T-cell (primary cell): ENCODE results near the gene ADGRD1. TPM values are rescaled to one million over a fixed set of nuclear protein-coding genes. Genes with fewer than 3 reads are reported as not detected.

Source experiments
- ATAC-seq, 4 experiments: fragments of 200-7000 bp in 3 of 4; fragments of 150-1000 bp in 1 of 4; cut with Tn5 transposase; replicated peaks in 1 of 4; 1 replicate in 3 of 4; 2 replicates in 1 of 4; pipeline ENCODE4 v1.10.0; 2021; ENCODE audit warnings: moderate library complexity in 3 of 4, mild to moderate bottlenecking in 2 of 4, moderate number of reproducible peaks in 1 of 4
- CTCF ChIA-PET, 2 donors: fragments of 300-600 bp; sonication (Branson Sonifier 250); formaldehyde crosslinking; loops; one replicate each; lab custom pipeline; 2022; ENCODE audit warnings: antibody characterized with exemption in 2 of 2; lab: Charles Lee
- POLR2A ChIA-PET, 2 donors: fragments of 300-600 bp; sonication (Branson Sonifier 250); formaldehyde crosslinking; loops; one replicate each; lab custom pipeline; 2022; ENCODE audit warnings: antibody characterized with exemption in 2 of 2; lab: Charles Lee
- DNase-seq, 35 experiments: peaks; one replicate each; pipeline versions ENCODE4 v3.0.0 to v3.0.0-alpha.2; 2013 to 2023
- H3K27ac ChIP-seq: one replicate; pipeline ENCODE4 v1.5.1; 2013; ENCODE audit warnings: low read length
- H3K27me3 ChIP-seq, 2 experiments: replicated peaks in 1 of 2; 1 replicate in 1 of 2; 2 replicates in 1 of 2; pipeline versions ENCODE4 v1.6.1 to v1.7.0; 2013; ENCODE audit warnings: low read length in 1 of 2, mixed read lengths in 1 of 2; ENCODE audit not compliant: control insufficient read depth in 2 of 2, insufficient read depth in 2 of 2; ENCODE audit errors: extremely low read depth in 1 of 2
- H3K36me3 ChIP-seq, 2 donors: 1 replicate in 1 of 2; 2 replicates in 1 of 2; pipeline versions ENCODE4 v1.6.1 to v1.7.0; 2013; ENCODE audit warnings: low read length in 1 of 2; ENCODE audit not compliant: control insufficient read depth in 2 of 2, insufficient read depth in 1 of 2; ENCODE audit errors: extremely low read depth in 1 of 2
- H3K4me1 ChIP-seq, 2 experiments: 1 replicate in 1 of 2; 2 replicates in 1 of 2; pipeline versions ENCODE4 v1.6.1 to v1.7.0; 2013; ENCODE audit warnings: low read length in 2 of 2, mixed read lengths in 1 of 2; ENCODE audit not compliant: insufficient read depth in 2 of 2, control insufficient read depth in 1 of 2; ENCODE audit errors: extremely low read depth in 1 of 2
- H3K4me3 ChIP-seq, 2 donors: 1 replicate in 1 of 2; 2 replicates in 1 of 2; pipeline versions ENCODE4 v1.5.1 to v1.7.0; 2013; ENCODE audit warnings: mild to moderate bottlenecking in 2 of 2, low read length in 1 of 2, moderate library complexity in 1 of 2; ENCODE audit not compliant: control insufficient read depth in 1 of 2; ENCODE audit errors: extremely low read depth in 1 of 2
- H3K9me3 ChIP-seq: 2 replicates; pipeline ENCODE4 v1.7.0; 2013
- H3K27ac Mint-ChIP-seq, 2 donors: one replicate each; pipeline ENCODE4 v1.8.0; 2020 to 2021; ENCODE audit warnings: mild to moderate bottlenecking in 2 of 2, mixed read lengths in 2 of 2
- H3K27me3 Mint-ChIP-seq, 2 donors: one replicate each; pipeline ENCODE4 v1.8.0; 2021 to 2022; ENCODE audit warnings: mixed read lengths in 2 of 2
- H3K36me3 Mint-ChIP-seq: one replicate; pipeline ENCODE4 v1.8.0; 2021; ENCODE audit warnings: mixed read lengths
- H3K4me1 Mint-ChIP-seq, 3 donors: one replicate each; pipeline ENCODE4 v1.8.0; 2020 to 2022; ENCODE audit warnings: mixed read lengths in 3 of 3, mild to moderate bottlenecking in 1 of 3
- H3K4me3 Mint-ChIP-seq, 3 donors: one replicate each; pipeline ENCODE4 v1.8.0; 2020 to 2022; ENCODE audit warnings: mild to moderate bottlenecking in 3 of 3, mixed read lengths in 3 of 3, moderate library complexity in 3 of 3
- H3K9me3 Mint-ChIP-seq, 3 donors: one replicate each; pipeline ENCODE4 v1.8.0; 2020 to 2022; ENCODE audit warnings: mixed read lengths in 3 of 3
- WGBS: methylation state at CpG from one replicate; pipeline ENCODE4 v1.1.5; 2013; ENCODE audit warnings: missing lambda C conversion rate; ENCODE audit not compliant: insufficient coverage; 5-methylcytosine and 5-hydroxymethylcytosine counted together
- total RNA-seq, 35 experiments: library from RNA in 6 of 35; stranded (reverse) in 6 of 35; fragments of 120-200 nt in 1 of 35; gene quantifications; one replicate each; pipeline versions ENCODE4 v1.2.1 to v1.2.4 and lab custom pipeline; 2013 to 2026

The ADGRD1 gene
- total RNA-seq, 5 donors from 2014 or later (not counting 1 experiment from before 2014, with no cell fraction given) = 0.29 to 1.1 (median 0.43) TPM; not detected in 1

DNA sequence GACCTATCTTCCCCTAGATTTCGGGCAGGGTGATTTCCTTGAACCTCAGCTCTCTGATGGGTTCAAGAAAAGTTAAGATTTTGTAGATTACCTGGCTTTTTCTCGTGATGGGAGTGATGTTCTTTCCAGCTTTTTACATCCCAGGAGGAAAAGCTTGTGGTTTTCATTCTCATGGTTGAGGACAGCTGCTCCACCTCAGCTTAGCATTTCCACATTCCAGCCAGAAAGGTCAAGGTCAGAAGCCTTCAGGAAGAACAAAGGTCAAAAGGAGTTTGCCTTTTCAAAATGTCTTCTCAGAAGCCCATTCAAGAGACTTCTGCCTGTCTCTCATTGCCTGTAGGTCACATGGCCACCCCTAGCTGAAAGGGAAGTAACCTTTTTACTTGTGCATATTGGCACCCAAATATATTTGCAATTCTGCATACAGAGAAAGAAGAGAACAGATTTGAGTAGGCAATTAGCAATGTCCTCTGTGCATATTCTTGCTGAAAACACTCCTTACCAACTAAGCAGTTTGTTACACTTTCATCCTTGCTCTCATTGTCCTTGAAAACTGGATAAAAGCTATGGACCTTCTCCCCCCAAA, 6.6 kb upstream of the ADGRD1 start:
- Mint-ChIP-seq H3K27ac (peak overlapping the region in 1 of 2 donors; percentile 27), H3K27me3 (peaks cover 19 to 39% of the 10 kb centered on the region in 2 donors), H3K4me1 (no peaks in the 10 kb centered on the region), H3K9me3 (peaks cover 11 to 25% (median 16%) of the 10 kb centered on the region in 3 donors), H3K4me3 (no peak overlapping the region), H3K36me3 (peaks cover 4% of the 10 kb centered on the region)
- H3K27ac ChIP-seq = no peak overlapping the region
- WGBS = no CpG with 5 or more reads among the region's 2 CpGs
- no peaks in the 10 kb centered on the region for H3K36me3 ChIP-seq
- no peaks in the 10 kb centered on the region for H3K9me3 ChIP-seq
- ChIA-PET CTCF (no interaction called here), POLR2A (no interaction called here)
- no peaks in the 10 kb centered on the region for H3K4me1 ChIP-seq
- no peak overlapping the region for H3K4me3 ChIP-seq
- H3K27me3 ChIP-seq = peaks cover 1 to 24% of the 10 kb centered on the region in 2 experiments
- DNase-seq (no peak), ATAC-seq (no peak)

DNA sequence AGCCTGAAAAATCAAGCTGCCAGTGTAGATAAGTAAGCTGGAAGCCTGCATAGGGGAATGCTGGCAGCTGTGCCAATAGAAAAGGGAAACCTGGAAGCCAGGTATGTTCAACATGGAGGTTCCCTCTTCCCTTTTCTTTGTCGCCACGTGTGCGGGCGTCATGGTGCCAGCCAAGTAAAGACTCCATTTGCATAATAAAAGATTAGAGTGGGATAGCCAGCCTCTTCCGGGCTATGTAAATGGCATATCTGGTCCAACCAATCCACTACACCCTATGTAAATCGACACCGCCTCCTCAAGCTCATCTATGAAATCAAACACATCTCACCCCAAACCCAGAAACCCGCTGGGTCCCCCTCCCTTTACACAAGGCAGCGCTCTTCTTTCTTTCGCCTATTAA, 5.6 kb upstream of the ADGRD1 start:
- no peak overlapping the region for H3K27ac Mint-ChIP-seq
- peaks cover 11 to 25% (median 16%) of the 10 kb centered on the region in 3 donors for H3K9me3 Mint-ChIP-seq
- Histone ChIP-seq H3K36me3 (no peaks in the 10 kb centered on the region), H3K27ac (no peak overlapping the region), H3K27me3 (peaks cover 3 to 24% of the 10 kb centered on the region in 2 experiments), H3K4me1 (no peaks in the 10 kb centered on the region), H3K4me3 (no peak overlapping the region), H3K9me3 (no peaks in the 10 kb centered on the region)
- ATAC-seq = no peak
- POLR2A ChIA-PET = interaction anchor here (0.6 kb wide), 2 partner anchors 263 to 280 kb away, joined by 3 read pairs; no protein-coding TSS in a partner anchor
- DNase-seq = no peak
- WGBS = 92% methylated on average over 5 of the region's 10 CpGs
- peaks cover 4% of the 10 kb centered on the region for H3K36me3 Mint-ChIP-seq
- H3K4me3 Mint-ChIP-seq = no peak overlapping the region
- no peaks in the 10 kb centered on the region for H3K4me1 Mint-ChIP-seq
- H3K27me3 Mint-ChIP-seq = peaks cover 29 to 47% of the 10 kb centered on the region in 2 donors
- CTCF ChIA-PET = no interaction called here

DNA sequence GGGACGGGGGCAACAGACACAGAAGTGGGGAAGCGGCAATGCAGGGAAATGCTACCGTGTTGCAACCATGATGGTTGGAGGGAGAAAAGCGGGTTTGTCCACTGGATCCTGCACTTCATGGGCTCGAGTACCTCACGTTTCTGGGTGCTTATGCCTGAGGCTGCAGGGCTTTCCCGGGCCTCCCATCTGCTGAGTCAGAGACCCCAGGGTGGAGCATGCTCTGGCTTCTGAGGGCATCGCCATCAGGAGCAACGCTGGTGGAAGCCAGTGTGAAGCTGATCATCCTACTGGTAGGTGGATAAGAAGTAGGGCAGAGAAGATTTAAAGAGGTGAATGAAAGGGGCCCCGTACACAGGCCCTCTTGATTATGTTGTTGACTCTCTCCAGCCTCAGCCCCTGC, 5.0 kb upstream of the ADGRD1 start:
- Histone ChIP-seq H3K36me3 (no peaks in the 10 kb centered on the region), H3K4me1 (no peaks in the 10 kb centered on the region), H3K9me3 (no peaks in the 10 kb centered on the region), H3K27ac (no peak overlapping the region), H3K27me3 (peaks cover 3 to 27% of the 10 kb centered on the region in 2 experiments), H3K4me3 (no peak overlapping the region)
- ChIA-PET CTCF (no interaction called here), POLR2A (no interaction called here)
- Mint-ChIP-seq H3K9me3 (peaks cover 11 to 23% (median 16%) of the 10 kb centered on the region in 3 donors), H3K36me3 (peaks cover 4% of the 10 kb centered on the region), H3K4me3 (no peak overlapping the region), H3K4me1 (peaks cover 0 to 3% (median 2%) of the 10 kb centered on the region in 3 donors), H3K27ac (no peak overlapping the region), H3K27me3 (peaks cover 35 to 53% of the 10 kb centered on the region in 2 donors)
- DNase-seq (no peak), ATAC-seq (no peak)
- WGBS = 86% methylated on average over 8 of the region's 10 CpGs

DNA sequence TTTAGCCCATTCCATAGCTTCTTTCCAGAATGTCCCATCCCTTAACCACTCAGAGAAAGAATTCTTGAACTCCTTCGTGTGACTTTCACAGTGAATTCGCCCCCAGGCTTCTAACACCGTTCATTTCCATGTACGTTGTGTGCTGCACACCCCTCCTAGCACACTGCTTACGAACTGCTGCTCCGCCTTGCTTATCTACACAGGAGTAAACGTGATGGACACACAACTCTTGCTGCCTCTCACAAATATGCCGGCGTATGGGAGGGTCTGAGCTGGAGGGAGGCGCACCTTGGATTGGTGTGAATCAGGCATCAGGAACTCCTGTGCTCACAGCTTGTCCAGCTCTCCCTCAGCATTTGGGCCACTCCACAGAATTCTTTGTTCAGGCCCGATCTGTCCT, 3.9 kb upstream of the ADGRD1 start:
- Histone ChIP-seq H3K4me1 (no peaks in the 10 kb centered on the region), H3K27ac (no peak overlapping the region), H3K36me3 (no peaks in the 10 kb centered on the region), H3K9me3 (no peaks in the 10 kb centered on the region), H3K27me3 (peaks cover 3 to 36% of the 10 kb centered on the region in 2 experiments), H3K4me3 (no peak overlapping the region)
- ATAC-seq (no peak), DNase-seq (no peak)
- ChIA-PET POLR2A (no interaction called here), CTCF (interaction anchor here in 1 of 2 donors (0.7 kb wide), 1 partner anchor 185 kb away, joined by 3 read pairs; no protein-coding TSS in a partner anchor)
- Mint-ChIP-seq H3K9me3 (peaks cover 5 to 14% (median 11%) of the 10 kb centered on the region in 3 donors), H3K27me3 (peaks cover 37 to 58% of the 10 kb centered on the region in 2 donors), H3K36me3 (peaks cover 4% of the 10 kb centered on the region), H3K4me3 (no peak overlapping the region), H3K4me1 (peaks cover 0 to 6% (median 3%) of the 10 kb centered on the region in 3 donors), H3K27ac (no peak overlapping the region)
- WGBS = 91% methylated on average over 8 of the region's 11 CpGs

DNA sequence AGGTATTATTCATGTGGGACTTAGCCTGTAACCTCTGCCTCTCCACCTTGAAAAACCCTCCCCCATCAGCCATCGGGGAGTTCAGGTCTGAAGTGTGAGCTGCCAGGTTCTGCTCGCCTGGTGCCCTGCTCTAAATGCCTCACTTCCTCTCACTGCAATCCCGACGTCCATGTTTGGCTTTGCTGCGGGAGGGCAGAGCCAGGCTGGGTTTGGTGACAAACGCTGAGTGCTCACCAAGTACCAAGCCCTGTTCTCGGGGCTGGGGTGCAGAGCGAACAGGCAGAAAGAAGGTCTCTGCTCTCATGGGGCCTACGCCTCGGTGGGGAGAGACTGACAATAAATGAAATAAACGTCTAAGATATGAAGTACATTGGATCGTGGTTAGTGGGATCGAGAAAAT, 2.1 kb upstream of the ADGRD1 start:
- no peak for ATAC-seq
- 80% methylated on average over 13 of the region's 13 CpGs for WGBS
- Histone ChIP-seq H3K4me1 (no peaks in the 10 kb centered on the region), H3K9me3 (no peaks in the 10 kb centered on the region), H3K27me3 (peaks cover 3 to 33% of the 10 kb centered on the region in 2 experiments), H3K4me3 (no peak overlapping the region), H3K36me3 (no peaks in the 10 kb centered on the region), H3K27ac (no peak overlapping the region)
- POLR2A ChIA-PET = no interaction called here
- Mint-ChIP-seq H3K36me3 (no peaks in the 10 kb centered on the region), H3K27ac (no peak overlapping the region), H3K27me3 (peaks cover 37 to 53% of the 10 kb centered on the region in 2 donors), H3K4me1 (peaks cover 0 to 6% (median 3%) of the 10 kb centered on the region in 3 donors), H3K9me3 (no peaks in the 10 kb centered on the region), H3K4me3 (no peak overlapping the region)
- CTCF ChIA-PET = no interaction called here
- DNase-seq = no peak

DNA sequence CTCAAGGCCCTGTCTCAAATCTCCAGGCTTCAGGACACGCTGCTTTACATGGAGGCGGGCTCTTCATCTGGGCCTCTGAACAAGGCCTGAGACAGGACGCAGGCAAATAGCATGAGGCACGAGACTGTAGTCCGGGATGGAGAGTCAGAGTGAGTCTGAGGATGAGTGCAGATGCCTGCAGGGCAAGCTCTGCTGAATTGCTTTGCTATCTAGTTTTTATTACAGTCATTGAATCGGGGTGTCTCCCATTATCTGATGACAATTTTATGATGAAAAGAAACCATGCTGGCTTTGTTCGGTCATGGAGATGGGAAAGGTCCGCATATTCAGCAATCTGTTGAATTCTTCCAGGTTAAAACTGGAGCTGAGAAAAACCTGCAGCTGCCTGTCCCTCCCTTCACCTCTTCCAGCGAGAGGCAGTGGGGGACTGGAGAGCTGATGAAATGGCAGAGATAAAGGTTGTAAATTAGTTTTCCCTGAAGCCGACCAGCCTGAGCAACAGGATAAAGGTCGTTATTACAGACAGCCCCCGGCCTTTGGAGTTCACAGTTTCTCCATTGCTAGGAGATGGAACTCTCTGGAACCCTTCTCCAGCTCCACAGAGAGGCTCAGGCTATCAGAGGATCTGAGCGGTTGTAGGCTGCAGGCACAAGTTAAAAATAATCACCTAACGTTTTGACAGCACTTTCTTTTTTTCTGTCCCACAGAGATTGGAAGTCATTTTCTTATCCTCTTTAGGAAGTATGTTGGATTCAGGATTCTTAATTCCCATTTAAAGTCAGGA, 1.3 kb upstream of the ADGRD1 start:
- Mint-ChIP-seq H3K36me3 (no peaks in the 10 kb centered on the region), H3K27ac (no peak overlapping the region), H3K4me1 (peaks cover 0 to 6% (median 3%) of the 10 kb centered on the region in 3 donors), H3K27me3 (peaks cover 32 to 47% of the 10 kb centered on the region in 2 donors), H3K4me3 (no peak overlapping the region), H3K9me3 (no peaks in the 10 kb centered on the region)
- H3K36me3 ChIP-seq = no peaks in the 10 kb centered on the region
- no peak overlapping the region for H3K4me3 ChIP-seq
- DNase-seq = no peak
- no peak overlapping the region for H3K27ac ChIP-seq
- peaks cover 3 to 31% of the 10 kb centered on the region in 2 experiments for H3K27me3 ChIP-seq
- H3K9me3 ChIP-seq = no peaks in the 10 kb centered on the region
- no peaks in the 10 kb centered on the region for H3K4me1 ChIP-seq
- ChIA-PET CTCF (no interaction called here), POLR2A (interaction anchor here in 1 of 2 donors (0.5 kb wide), 1 partner anchor 28 kb away, joined by 6 read pairs; no protein-coding TSS in a partner anchor)
- ATAC-seq = no peak
- 81% methylated on average over 8 of the region's 14 CpGs for WGBS
